Measurements from ENCODE around the gene TXLNA. TPM values are rescaled to one million over a fixed set of nuclear protein-coding genes. Genes with fewer than 3 reads are reported as not detected.

TXLNA gene
- total RNA-seq, 1 experiment from 2014 or later, result 35.0 TPM

- Histone ChIP-seq H3K36me3 (ENCODE audit: control insufficient read depth, insufficient read depth, low read length) (no peaks in the 10 kb centered on the region), H3K9me3 (no peaks in the 10 kb centered on the region), H3K4me3 (ENCODE audit: low read depth, low read length) (no peak overlapping the region), H3K27me3 (replicated peaks; ENCODE audit: control insufficient read depth, insufficient read depth, low read length) (no peaks in the 10 kb centered on the region), H3K4me1 (no peaks in the 10 kb centered on the region)
- Mint-ChIP-seq H3K27ac (ENCODE audit: unreplicated experiment) (no peak overlapping the region), H3K4me3 (ENCODE audit: unreplicated experiment) (no peak overlapping the region), H3K27me3 (ENCODE audit: insufficient read depth, unreplicated experiment) (no peaks in the 10 kb centered on the region), H3K9me3 (ENCODE audit: unreplicated experiment) (no peaks in the 10 kb centered on the region), H3K4me1 (ENCODE audit: low read depth, unreplicated experiment) (no peaks in the 10 kb centered on the region), H3K36me3 (ENCODE audit: insufficient read depth, unreplicated experiment) (no peaks in the 10 kb centered on the region)
- intact Hi-C loops (cut with micrococcal nuclease; ENCODE audit: unreplicated experiment), result no loop called here
- no peak for TF ChIP-seq CTCF (IDR thresholded peaks at IDR 0.05; ENCODE audit: insufficient read depth in 1 of 2, low read depth in 1 of 2, low read length in 1 of 2, severe bottlenecking in 1 of 2, unreplicated experiment in 1 of 2)
- ChIA-PET POLR2A (interaction anchor here (0.6 to 0.7 kb wide), 2 partner anchors 9 to 97 kb away, joined by 3 to 4 read pairs; partner anchors contain the start of gene MARCKSL1), CTCF (no interaction called here)
- DNase-seq, result no peak
- BruUV-seq (replicated peaks), result TSS peak; percentile 36
Observed at GRCh38 chr1:32239337-32239736, 59.9 kb downstream of the TXLNA start.

- Histone ChIP-seq H3K9me3 (no peaks in the 10 kb centered on the region), H3K4me1 (no peaks in the 10 kb centered on the region), H3K27me3 (replicated peaks; ENCODE audit: control insufficient read depth, insufficient read depth, low read length) (no peaks in the 10 kb centered on the region), H3K36me3 (ENCODE audit: control insufficient read depth, insufficient read depth, low read length) (no peaks in the 10 kb centered on the region), H3K4me3 (ENCODE audit: low read depth, low read length) (no peak overlapping the region; the same call in 1 of the 2 replicates)
- no peak for DNase-seq
- ChIA-PET CTCF (interaction anchor here (1.2 to 1.7 kb wide), 2 partner anchors 40 to 51 kb away, joined by 5 to 8 read pairs; partner anchors contain the start of gene HDAC1), POLR2A (interaction anchor here (0.6 to 1.0 kb wide), 3 partner anchors 60 to 401 kb away, joined by 3 to 5 read pairs (median 4); partner anchors contain the start of genes MARCKSL1 and TXLNA)
- no TSS peak for BruUV-seq (replicated peaks)
- Mint-ChIP-seq H3K27ac (ENCODE audit: unreplicated experiment) (no peak overlapping the region), H3K4me1 (ENCODE audit: low read depth, unreplicated experiment) (no peaks in the 10 kb centered on the region), H3K9me3 (ENCODE audit: unreplicated experiment) (no peaks in the 10 kb centered on the region), H3K4me3 (ENCODE audit: unreplicated experiment) (peak overlapping the region; percentile 79), H3K36me3 (ENCODE audit: insufficient read depth, unreplicated experiment) (no peaks in the 10 kb centered on the region), H3K27me3 (ENCODE audit: insufficient read depth, unreplicated experiment) (no peaks in the 10 kb centered on the region)
- intact Hi-C loops (cut with micrococcal nuclease; ENCODE audit: unreplicated experiment), result loop anchor here (5.0 kb wide), 1 partner anchor 83 kb away; no protein-coding TSS in a partner anchor
- no peak for TF ChIP-seq CTCF (IDR thresholded peaks at IDR 0.05; ENCODE audit: insufficient read depth in 1 of 2, low read depth in 1 of 2, low read length in 1 of 2, severe bottlenecking in 1 of 2, unreplicated experiment in 1 of 2)
Observed at GRCh38 chr1:32239790-32240139, 60.3 kb downstream of the TXLNA start.

- POLR2A ChIA-PET, result interaction anchor here (0.6 to 1.0 kb wide), 5 partner anchors 25 to 523 kb away, joined by 3 to 5 read pairs (median 4); partner anchors contain the start of genes MARCKSL1 and TXLNA
- no peaks in the 10 kb centered on the region for H3K4me1 Mint-ChIP-seq (ENCODE audit: low read depth, unreplicated experiment)
- Histone ChIP-seq H3K27me3 (replicated peaks; ENCODE audit: control insufficient read depth, insufficient read depth, low read length) (no peaks in the 10 kb centered on the region), H3K9me3 (no peaks in the 10 kb centered on the region), H3K4me1 (no peaks in the 10 kb centered on the region), H3K36me3 (ENCODE audit: control insufficient read depth, insufficient read depth, low read length) (no peaks in the 10 kb centered on the region), H3K4me3 (ENCODE audit: low read depth, low read length) (peak overlapping the region; percentile 56)
- BruUV-seq (replicated peaks), result no TSS peak
- H3K4me3 Mint-ChIP-seq (ENCODE audit: unreplicated experiment), result peak overlapping the region; percentile 79
- H3K27ac Mint-ChIP-seq (ENCODE audit: unreplicated experiment), result peak overlapping the region; percentile 83
- H3K9me3 Mint-ChIP-seq (ENCODE audit: unreplicated experiment), result no peaks in the 10 kb centered on the region
- intact Hi-C loops (cut with micrococcal nuclease; ENCODE audit: unreplicated experiment), result loop anchor here (5.0 kb wide), 1 partner anchor 82 kb away; no protein-coding TSS in a partner anchor
- no peaks in the 10 kb centered on the region for H3K36me3 Mint-ChIP-seq (ENCODE audit: insufficient read depth, unreplicated experiment)
- DNase-seq, result peak; percentile 61 to 72
- TF ChIP-seq CTCF (IDR thresholded peaks at IDR 0.05; ENCODE audit: insufficient read depth in 1 of 2, low read depth in 1 of 2, low read length in 1 of 2, severe bottlenecking in 1 of 2, unreplicated experiment in 1 of 2), result no peak
- H3K27me3 Mint-ChIP-seq (ENCODE audit: insufficient read depth, unreplicated experiment), result no peaks in the 10 kb centered on the region
- CTCF ChIA-PET, result interaction anchor here (0.6 to 2.4 kb wide), 4 partner anchors 13 to 51 kb away, joined by 5 to 11 read pairs (median 7); partner anchors contain the start of gene HDAC1
Observed at GRCh38 chr1:32240140-32240951, 60.9 kb downstream of the TXLNA start.
